IMR-90 (cell line): ENCODE data around the gene IGSF9B.

Experiments
- CTCF ChIP-seq: conservative IDR thresholded peaks from 2 replicates; pipeline ENCODE4 v1.5.1; 2012; ENCODE audit warnings: mild to moderate bottlenecking, low read depth, low read length, improper control_type of control experiment
- POLR2A ChIP-seq: IDR thresholded peaks from 2 replicates; pipeline ENCODE4 v1.6.1; 2012; ENCODE audit warnings: mild to moderate bottlenecking, low read depth, low read length
- RCOR1 ChIP-seq: IDR thresholded peaks from 2 replicates; pipeline ENCODE4 v1.6.1; 2012; ENCODE audit warnings: mild to moderate bottlenecking, low read length, improper control_type of control experiment; ENCODE audit not compliant: insufficient replicate concordance

GRCh38 chr11:133991101-133991500 is 34.3 kb upstream of the IGSF9B start:
- TF ChIP-seq RCOR1 (no peak), POLR2A (no peak), CTCF (no peak)
